IMR-90 (cell line): ENCODE data around the gene RPE. TPM values are rescaled to one million over a fixed set of nuclear protein-coding genes. Genes with fewer than 3 reads are reported as not detected.

Source experiments
- ATAC-seq: fragments of 200-7000 bp; cut with Tn5 transposase; 2 replicates; pipeline ENCODE4 v1.9.1; 2020; ENCODE audit warnings: low read depth, mild to moderate bottlenecking, moderate library complexity
- BruUV-seq: library from RNA; stranded (reverse); fragments of 400-500 nt; replicated peaks from 2 replicates; lab custom pipeline; 2021; lab: Mats Ljungman, UMichigan
- CTCF ChIA-PET: fragments of 300-600 bp; formaldehyde crosslinking; extraction: SDS; loops from one replicate; lab custom pipeline; 2021; ENCODE audit warnings: antibody characterized with exemption; lab: Yijun Ruan, JAX
- POLR2A ChIA-PET: fragments of 300-600 bp; sonication (Branson Sonifier 250); formaldehyde crosslinking; loops from one replicate; lab custom pipeline; 2022; ENCODE audit warnings: antibody characterized with exemption; ENCODE audit not compliant: unreplicated experiment; lab: Charles Lee
- DNase-seq: peaks from one replicate; pipeline ENCODE4 v3.0.0; 2013
- H2AFZ ChIP-seq: replicated peaks from 2 replicates; pipeline ENCODE3; 2013; ENCODE audit warnings: low read length, mild to moderate bottlenecking; ENCODE audit not compliant: poor library complexity
- H2AK5ac ChIP-seq: 2 replicates; pipeline ENCODE4 v1.6.1; 2013; ENCODE audit warnings: low read depth, low read length, inconsistent platforms
- H2AK9ac ChIP-seq: replicated peaks from 2 replicates; pipeline ENCODE3; 2013; ENCODE audit warnings: mild to moderate bottlenecking, low read depth, low read length, moderate library complexity; ENCODE audit not compliant: poor library complexity
- H2BK120ac ChIP-seq: 2 replicates; pipeline ENCODE4 v1.6.1; 2013; ENCODE audit warnings: low read depth, low read length, inconsistent platforms
- H2BK15ac ChIP-seq: 3 replicates; pipeline ENCODE4 v1.6.1; 2013; ENCODE audit warnings: low read depth, low read length, inconsistent platforms
- H2BK20ac ChIP-seq: 2 replicates; pipeline ENCODE4 v1.6.1; 2013; ENCODE audit warnings: low read depth, mild to moderate bottlenecking, inconsistent platforms, low read length, moderate library complexity
- H2BK5ac ChIP-seq: 2 replicates; pipeline ENCODE4 v1.6.1; 2013; ENCODE audit warnings: mild to moderate bottlenecking, low read depth, low read length, inconsistent platforms; ENCODE audit not compliant: poor library complexity, severe bottlenecking
- H3K14ac ChIP-seq: replicated peaks from 2 replicates; pipeline ENCODE4 v1.6.1; 2013; ENCODE audit warnings: low read depth, low read length, inconsistent platforms
- H3K18ac ChIP-seq: 2 replicates; pipeline ENCODE4 v1.6.1; 2013; ENCODE audit warnings: low read depth, low read length, control low read depth
- H3K23ac ChIP-seq: 2 replicates; pipeline ENCODE4 v1.6.1; 2013; ENCODE audit warnings: low read depth, low read length, inconsistent platforms
- H3K27ac ChIP-seq: 2 replicates; pipeline ENCODE4 v1.5.1; 2013; ENCODE audit warnings: mild to moderate bottlenecking, control low read depth, low read length; ENCODE audit not compliant: insufficient read depth
- H3K27me3 ChIP-seq: 2 replicates; pipeline ENCODE4 v1.6.1; 2013; ENCODE audit warnings: low read length; ENCODE audit not compliant: control insufficient read depth, insufficient read depth
- H3K36me3 ChIP-seq: 2 replicates; pipeline ENCODE4 v1.6.1; 2013; ENCODE audit warnings: low read length, mixed read lengths; ENCODE audit not compliant: control insufficient read depth, insufficient read depth
- H3K4ac ChIP-seq: 2 replicates; pipeline ENCODE4 v1.6.1; 2013; ENCODE audit warnings: low read depth, low read length, inconsistent platforms
- H3K4me1 ChIP-seq: 2 replicates; pipeline ENCODE4 v1.6.1; 2013; ENCODE audit warnings: low read length, mixed read lengths; ENCODE audit not compliant: control insufficient read depth, insufficient read depth
- H3K4me2 ChIP-seq: 2 replicates; pipeline ENCODE4 v1.6.1; 2013; ENCODE audit warnings: low read depth, mild to moderate bottlenecking, control low read depth, low read length, moderate library complexity
- H3K4me3 ChIP-seq: 2 replicates; pipeline ENCODE4 v1.5.1; 2013; ENCODE audit warnings: low read depth, mild to moderate bottlenecking, control low read depth, low read length, moderate library complexity; ENCODE audit not compliant: insufficient read depth
- H3K56ac ChIP-seq: 2 replicates; pipeline ENCODE4 v1.6.1; 2013; ENCODE audit warnings: low read length, inconsistent platforms; ENCODE audit not compliant: insufficient read depth; ENCODE audit errors: extremely low read depth
- H3K79me1 ChIP-seq, 2 experiments: 2 replicates each; pipeline ENCODE4 v1.6.1; 2013; ENCODE audit warnings: low read length in 2 of 2, inconsistent platforms in 1 of 2, low read depth in 1 of 2
- H3K9ac ChIP-seq: 2 replicates; pipeline ENCODE4 v1.6.1; 2013; ENCODE audit warnings: low read depth, low read length, control low read depth
- H3K9me1 ChIP-seq: 2 replicates; pipeline ENCODE4 v1.6.1; 2013; ENCODE audit warnings: low read length, inconsistent platforms; ENCODE audit not compliant: insufficient read depth
- H3K9me3 ChIP-seq: 2 replicates; pipeline ENCODE4 v1.6.1; 2013; ENCODE audit warnings: low read length; ENCODE audit not compliant: control insufficient read depth, insufficient read depth
- H4K20me1 ChIP-seq: 2 replicates; pipeline ENCODE4 v1.6.1; 2013; ENCODE audit warnings: low read length, inconsistent platforms; ENCODE audit not compliant: insufficient read depth
- H4K5ac ChIP-seq: 2 replicates; pipeline ENCODE4 v1.6.1; 2013; ENCODE audit warnings: mild to moderate bottlenecking, low read depth, low read length, control low read depth
- H4K8ac ChIP-seq, 2 experiments: 2 replicates each; pipeline ENCODE4 v1.6.1; 2013; ENCODE audit warnings: low read depth in 2 of 2, low read length in 2 of 2, control low read depth in 1 of 2, inconsistent platforms in 1 of 2
- H4K91ac ChIP-seq: 2 replicates; pipeline ENCODE4 v1.6.1; 2013; ENCODE audit warnings: low read depth, low read length, inconsistent platforms; ENCODE audit not compliant: insufficient read depth
- MAZ ChIP-seq: IDR thresholded peaks from 2 replicates; pipeline ENCODE4 v1.6.1; 2012; ENCODE audit warnings: low read depth, mild to moderate bottlenecking, low read length, improper control_type of control experiment, moderate library complexity, borderline replicate concordance
- RFX5 ChIP-seq: IDR thresholded peaks from 2 replicates; pipeline ENCODE4 v1.8.0; 2012; ENCODE audit warnings: low read depth, mild to moderate bottlenecking, low read length, moderate library complexity
- WGBS, 2 experiments: methylation state at CpG; one replicate each; pipeline versions ENCODE4 v1.1.5 to v1.1.7; 2013; ENCODE audit warnings: missing lambda C conversion rate in 2 of 2; ENCODE audit not compliant: insufficient read length in 1 of 2; ENCODE audit errors: extremely low coverage in 2 of 2; 5-methylcytosine and 5-hydroxymethylcytosine counted together
- dilution Hi-C: fragments of 300-500 bp; cut with HindIII; formaldehyde crosslinking; loops from one replicate; pipeline ENCODE4 v1.14.3; 2018; ENCODE audit warnings: low sequenced_read_pairs; ENCODE audit not compliant: unreplicated experiment
- in situ Hi-C: fragments of 300-500 bp; cut with MboI; formaldehyde crosslinking; loops from 3 replicates; pipeline ENCODE4 v1.14.3; 2019; ENCODE audit warnings: low sequenced_read_pairs, inconsistent platforms, mixed read lengths
- intact Hi-C: fragments of 100-400 bp; cut with micrococcal nuclease; formaldehyde crosslinking; loops from 2 replicates; pipeline ENCODE4 v1.10.0; 2022
- polyA plus RNA-seq, 3 experiments: library from polyadenylated mRNA; depleted of rRNA; stranded (reverse); fragments of >200 nt; gene quantifications; 2 replicates each; pipeline ENCODE4 v1.2.3, GENCODE V29; 2012; ENCODE audit warnings: low replicate concordance in 1 of 3
- total RNA-seq: library from RNA; depleted of rRNA; stranded (reverse); fragments of >200 nt; gene quantifications from 2 replicates; pipeline ENCODE4 v1.2.3, GENCODE V29; 2012

The RPE gene
- total and polyA plus RNA-seq, 2 of the 4 experiments (the other 2 are of a cell fraction): 66.7 to 339 TPM

GRCh38 chr2:209960045-209960444, 42.4 kb upstream of the RPE start:
- Histone ChIP-seq H3K4me2 (no peak overlapping the region), H2AK5ac (no peak overlapping the region), H2BK15ac (no peak overlapping the region), H3K4me3 (no peak overlapping the region), H3K56ac (no peak overlapping the region), H2AK9ac (no peak overlapping the region), H2BK5ac (no peak overlapping the region), H2BK120ac (no peak overlapping the region), H4K5ac (no peak overlapping the region), H3K27ac (no peak overlapping the region), H4K8ac (no peak overlapping the region), H3K36me3 (no peaks in the 10 kb centered on the region), H3K9me1 (no peaks in the 10 kb centered on the region), H3K23ac (no peak overlapping the region), H2BK20ac (no peak overlapping the region), H3K79me1 (no peaks in the 10 kb centered on the region), H3K9ac (no peak overlapping the region), H3K4me1 (no peaks in the 10 kb centered on the region), H3K14ac (no peak overlapping the region), H4K91ac (no peak overlapping the region), H2AFZ (no peak overlapping the region), H3K9me3 (no peaks in the 10 kb centered on the region), H3K27me3 (no peaks in the 10 kb centered on the region), H3K4ac (no peak overlapping the region), H4K20me1 (no peaks in the 10 kb centered on the region), H3K18ac (no peak overlapping the region)
- DNase-seq: no peak
- ChIA-PET CTCF (interaction anchor here (1.5 to 1.8 kb wide), 2 partner anchors 15 to 17 kb away, joined by 6 to 7 read pairs; no protein-coding TSS in a partner anchor), POLR2A (no interaction called here)
- in situ Hi-C loops (loop anchor here (25.0 kb wide), 2 partner anchors 623 to 1573 kb away; no protein-coding TSS in a partner anchor), intact Hi-C loops (loop anchor here (2.0 to 5.0 kb wide), 4 partner anchors 378 to 1553 kb away; partner anchors contain the start of genes MAP2 and PTH2R), dilution Hi-C loops (no loop called here)
- TF ChIP-seq RFX5 (no peak), MAZ (no peak)
- no TSS peak for BruUV-seq
- ATAC-seq: no peak
- no CpG with 5 or more reads among the region's 7 CpGs for WGBS, 2 experiments
